Endothelial cell of umbilical vein (primary cell): ENCODE results near the gene DCLK1.

Experiments used
- EZH2 ChIP-seq: IDR thresholded peaks from 2 replicates; pipeline ENCODE4 v1.6.1; 2012; ENCODE audit warnings: borderline replicate concordance, low read depth, mild to moderate bottlenecking, moderate library complexity, low read length, inconsistent platforms; ENCODE audit not compliant: severe bottlenecking
- POLR2A ChIP-seq: IDR thresholded peaks from 2 replicates; pipeline ENCODE4 v1.6.1; 2012; ENCODE audit warnings: low read depth, mild to moderate bottlenecking, control low read depth, low read length
- TF ChIP-seq, protein P1 (sequence below), 2 donors: IDR thresholded peaks; 1 replicate in 1 of 2; 2 replicates in 1 of 2; pipeline ENCODE4 v1.5.1; 2011; ENCODE audit warnings: low read length in 2 of 2, mild to moderate bottlenecking in 2 of 2, moderate library complexity in 2 of 2, control low read depth in 1 of 2, inconsistent platforms in 1 of 2, low read depth in 1 of 2; ENCODE audit not compliant: insufficient read depth in 1 of 2; ENCODE audit errors: extremely low read depth in 1 of 2

- TF ChIP-seq EZH2 (no peak), POLR2A (no peak)
- TF ChIP-seq, protein P1, sequence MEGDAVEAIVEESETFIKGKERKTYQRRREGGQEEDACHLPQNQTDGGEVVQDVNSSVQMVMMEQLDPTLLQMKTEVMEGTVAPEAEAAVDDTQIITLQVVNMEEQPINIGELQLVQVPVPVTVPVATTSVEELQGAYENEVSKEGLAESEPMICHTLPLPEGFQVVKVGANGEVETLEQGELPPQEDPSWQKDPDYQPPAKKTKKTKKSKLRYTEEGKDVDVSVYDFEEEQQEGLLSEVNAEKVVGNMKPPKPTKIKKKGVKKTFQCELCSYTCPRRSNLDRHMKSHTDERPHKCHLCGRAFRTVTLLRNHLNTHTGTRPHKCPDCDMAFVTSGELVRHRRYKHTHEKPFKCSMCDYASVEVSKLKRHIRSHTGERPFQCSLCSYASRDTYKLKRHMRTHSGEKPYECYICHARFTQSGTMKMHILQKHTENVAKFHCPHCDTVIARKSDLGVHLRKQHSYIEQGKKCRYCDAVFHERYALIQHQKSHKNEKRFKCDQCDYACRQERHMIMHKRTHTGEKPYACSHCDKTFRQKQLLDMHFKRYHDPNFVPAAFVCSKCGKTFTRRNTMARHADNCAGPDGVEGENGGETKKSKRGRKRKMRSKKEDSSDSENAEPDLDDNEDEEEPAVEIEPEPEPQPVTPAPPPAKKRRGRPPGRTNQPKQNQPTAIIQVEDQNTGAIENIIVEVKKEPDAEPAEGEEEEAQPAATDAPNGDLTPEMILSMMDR (IDR thresholded peaks at IDR 0.05; ENCODE audit: extremely low read depth in 1 of 2, insufficient read depth in 1 of 2, low read depth in 1 of 2, low read length in 2 of 2), result no peak
Observed at GRCh38 chr13:35856721-35857364, 274.3 kb downstream of the DCLK1 start.
